ENCODE results near the gene CNBP.

- TF ChIP-seq, protein P1, sequence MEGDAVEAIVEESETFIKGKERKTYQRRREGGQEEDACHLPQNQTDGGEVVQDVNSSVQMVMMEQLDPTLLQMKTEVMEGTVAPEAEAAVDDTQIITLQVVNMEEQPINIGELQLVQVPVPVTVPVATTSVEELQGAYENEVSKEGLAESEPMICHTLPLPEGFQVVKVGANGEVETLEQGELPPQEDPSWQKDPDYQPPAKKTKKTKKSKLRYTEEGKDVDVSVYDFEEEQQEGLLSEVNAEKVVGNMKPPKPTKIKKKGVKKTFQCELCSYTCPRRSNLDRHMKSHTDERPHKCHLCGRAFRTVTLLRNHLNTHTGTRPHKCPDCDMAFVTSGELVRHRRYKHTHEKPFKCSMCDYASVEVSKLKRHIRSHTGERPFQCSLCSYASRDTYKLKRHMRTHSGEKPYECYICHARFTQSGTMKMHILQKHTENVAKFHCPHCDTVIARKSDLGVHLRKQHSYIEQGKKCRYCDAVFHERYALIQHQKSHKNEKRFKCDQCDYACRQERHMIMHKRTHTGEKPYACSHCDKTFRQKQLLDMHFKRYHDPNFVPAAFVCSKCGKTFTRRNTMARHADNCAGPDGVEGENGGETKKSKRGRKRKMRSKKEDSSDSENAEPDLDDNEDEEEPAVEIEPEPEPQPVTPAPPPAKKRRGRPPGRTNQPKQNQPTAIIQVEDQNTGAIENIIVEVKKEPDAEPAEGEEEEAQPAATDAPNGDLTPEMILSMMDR (conservative IDR thresholded peaks at IDR 0.05; ENCODE audit: low read length): peak; percentile 39
- no peak for TF ChIP-seq EZH2phosphoT487 (IDR thresholded peaks at IDR 0.05; ENCODE audit: borderline replicate concordance)
Measured at GRCh38 chr3:129228891-129229585, 45.3 kb upstream of the CNBP start.

Measured in Loucy (cell line).